SK-N-SH treated with all-trans-retinoic acid at 6 μM for 48 hours (cell line): ENCODE data around the gene TICRR.

Experiments
- ATAC-seq: fragments of 200-7000 bp; cut with Tn5 transposase; 3 replicates; pipeline ENCODE4 v1.9.1; 2020; ENCODE audit warnings: mild to moderate bottlenecking, moderate library complexity
- CREB5 ChIP-seq: fragments of 250-450 bp; sonication (Bioruptor Pico); IDR thresholded peaks from 2 replicates; pipeline ENCODE4 v1.5.1; 2020; ENCODE audit warnings: low read depth, mild to moderate bottlenecking, moderate library complexity
- CSDC2 ChIP-seq: fragments of 250-450 bp; sonication (Bioruptor Pico); IDR thresholded peaks from 2 replicates; pipeline ENCODE4 v1.5.0; 2020; ENCODE audit warnings: mild to moderate bottlenecking, moderate library complexity
- ESRRG ChIP-seq: fragments of 250-450 bp; sonication (Bioruptor Pico); IDR thresholded peaks from 2 replicates; pipeline ENCODE4 v1.6.1; 2021; ENCODE audit warnings: mild to moderate bottlenecking
- ISL1 ChIP-seq: fragments of 250-450 bp; sonication (Bioruptor Pico); IDR thresholded peaks from 2 replicates; pipeline ENCODE4 v2.1.2; 2022; ENCODE audit warnings: mild to moderate bottlenecking, moderate library complexity
- OSR1 ChIP-seq: fragments of 250-450 bp; sonication (Bioruptor Pico); IDR thresholded peaks from 2 replicates; pipeline ENCODE4 v1.8.0; 2022; ENCODE audit warnings: moderate library complexity, mild to moderate bottlenecking, inconsistent platforms
- PPARA ChIP-seq: fragments of 250-450 bp; sonication (Bioruptor Pico); IDR thresholded peaks from 2 replicates; pipeline ENCODE4 v1.5.0; 2020; ENCODE audit warnings: mild to moderate bottlenecking, borderline replicate concordance
- RARB ChIP-seq: fragments of 250-450 bp; sonication (Bioruptor Pico); IDR thresholded peaks from 2 replicates; pipeline ENCODE4 v1.8.0; 2021; ENCODE audit warnings: mild to moderate bottlenecking, moderate library complexity
- SNAI2 ChIP-seq: fragments of 250-450 bp; sonication (Bioruptor Pico); IDR thresholded peaks from 2 replicates; pipeline ENCODE4 v1.5.0; 2020; ENCODE audit warnings: mild to moderate bottlenecking, moderate library complexity
- TCF4 ChIP-seq: fragments of 250-450 bp; sonication (Bioruptor Pico); IDR thresholded peaks from 2 replicates; pipeline ENCODE4 v1.8.0; 2021; ENCODE audit warnings: mild to moderate bottlenecking, moderate library complexity, borderline replicate concordance
- TOX ChIP-seq: fragments of 250-450 bp; sonication (Bioruptor Pico); IDR thresholded peaks from 2 replicates; pipeline ENCODE4 v1.8.0; 2021; ENCODE audit warnings: mild to moderate bottlenecking, moderate library complexity, borderline replicate concordance
- ZC3H10 ChIP-seq: fragments of 250-450 bp; sonication (Bioruptor Pico); IDR thresholded peaks from 2 replicates; pipeline ENCODE4 v1.5.1; 2021; ENCODE audit warnings: mild to moderate bottlenecking, moderate library complexity
- ZFP3 ChIP-seq: fragments of 250-450 bp; sonication (Bioruptor Pico); IDR thresholded peaks from 2 replicates; pipeline ENCODE4 v1.5.0; 2020; ENCODE audit warnings: mild to moderate bottlenecking, moderate library complexity
- ZFP30 ChIP-seq: fragments of 450-650 bp; formaldehyde crosslinking; IDR thresholded peaks from 2 replicates; pipeline ENCODE4 v1.5.0; 2022; ENCODE audit warnings: mild to moderate bottlenecking, moderate library complexity
- ZNF565 ChIP-seq: fragments of 450-650 bp; formaldehyde crosslinking; conservative IDR thresholded peaks from 2 replicates; pipeline ENCODE4 v1.5.0; 2020; ENCODE audit warnings: low read depth, mild to moderate bottlenecking, moderate library complexity
- ZNF70 ChIP-seq: fragments of 450-650 bp; formaldehyde crosslinking; IDR thresholded peaks from 2 replicates; pipeline ENCODE4 v1.5.0; 2020; ENCODE audit warnings: mild to moderate bottlenecking, moderate library complexity
- ZNF8 ChIP-seq: fragments of 450-650 bp; formaldehyde crosslinking; IDR thresholded peaks from 2 replicates; pipeline ENCODE4 v1.5.0; 2020; ENCODE audit warnings: mild to moderate bottlenecking, moderate library complexity
- TF ChIP-seq, protein P1 (sequence below): fragments of 250-450 bp; sonication (Bioruptor Pico); IDR thresholded peaks from 2 replicates; pipeline ENCODE4 v1.5.1; 2021; ENCODE audit warnings: mild to moderate bottlenecking, moderate library complexity
- TF ChIP-seq, protein P2 (sequence below): fragments of 250-450 bp; sonication (Bioruptor Pico); IDR thresholded peaks from 2 replicates; pipeline ENCODE4 v1.5.0; 2020; ENCODE audit warnings: mild to moderate bottlenecking, moderate library complexity
- TF ChIP-seq, protein P3 (sequence below): fragments of 250-450 bp; sonication (Bioruptor Pico); IDR thresholded peaks from 2 replicates; pipeline ENCODE4 v1.8.0; 2021; ENCODE audit warnings: low read depth, mild to moderate bottlenecking, moderate library complexity, borderline replicate concordance

TICRR gene

DNA sequence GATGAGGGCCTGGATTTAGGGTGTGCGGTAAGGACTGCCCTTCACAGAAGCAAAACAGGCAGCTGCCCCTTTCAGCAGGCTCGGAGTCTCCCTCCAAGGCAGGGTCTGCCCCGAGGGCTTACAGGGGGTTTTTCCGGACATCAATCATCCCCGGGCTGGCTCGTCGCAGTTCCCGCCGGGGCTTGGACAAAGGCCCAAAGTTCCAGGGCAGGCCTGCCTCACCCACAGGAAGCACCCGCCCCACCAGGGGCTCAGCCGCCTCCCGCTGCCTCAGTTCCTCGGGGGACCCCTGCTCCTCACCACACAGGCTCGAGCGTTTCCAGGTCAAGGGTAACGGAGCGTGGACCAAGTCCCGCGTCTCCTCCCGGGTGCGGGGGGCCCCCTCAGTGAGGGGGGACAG is 53.0 kb downstream of the TICRR start:
- no peak for ATAC-seq
- TF ChIP-seq, protein P1, sequence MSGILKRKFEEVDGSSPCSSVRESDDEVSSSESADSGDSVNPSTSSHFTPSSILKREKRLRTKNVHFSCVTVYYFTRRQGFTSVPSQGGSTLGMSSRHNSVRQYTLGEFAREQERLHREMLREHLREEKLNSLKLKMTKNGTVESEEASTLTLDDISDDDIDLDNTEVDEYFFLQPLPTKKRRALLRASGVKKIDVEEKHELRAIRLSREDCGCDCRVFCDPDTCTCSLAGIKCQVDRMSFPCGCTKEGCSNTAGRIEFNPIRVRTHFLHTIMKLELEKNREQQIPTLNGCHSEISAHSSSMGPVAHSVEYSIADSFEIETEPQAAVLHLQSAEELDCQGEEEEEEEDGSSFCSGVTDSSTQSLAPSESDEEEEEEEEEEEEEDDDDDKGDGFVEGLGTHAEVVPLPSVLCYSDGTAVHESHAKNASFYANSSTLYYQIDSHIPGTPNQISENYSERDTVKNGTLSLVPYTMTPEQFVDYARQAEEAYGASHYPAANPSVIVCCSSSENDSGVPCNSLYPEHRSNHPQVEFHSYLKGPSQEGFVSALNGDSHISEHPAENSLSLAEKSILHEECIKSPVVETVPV (CRISPR knock-in tag): no peak
- TF ChIP-seq OSR1 (CRISPR knock-in tag): no peak
- TF ChIP-seq ZNF8 (CRISPR knock-in tag): no peak
- no peak for TF ChIP-seq CSDC2 (CRISPR knock-in tag)
- no peak for TF ChIP-seq PPARA (CRISPR knock-in tag)
- no peak for TF ChIP-seq ZFP3 (CRISPR knock-in tag)
- TF ChIP-seq, protein P2, sequence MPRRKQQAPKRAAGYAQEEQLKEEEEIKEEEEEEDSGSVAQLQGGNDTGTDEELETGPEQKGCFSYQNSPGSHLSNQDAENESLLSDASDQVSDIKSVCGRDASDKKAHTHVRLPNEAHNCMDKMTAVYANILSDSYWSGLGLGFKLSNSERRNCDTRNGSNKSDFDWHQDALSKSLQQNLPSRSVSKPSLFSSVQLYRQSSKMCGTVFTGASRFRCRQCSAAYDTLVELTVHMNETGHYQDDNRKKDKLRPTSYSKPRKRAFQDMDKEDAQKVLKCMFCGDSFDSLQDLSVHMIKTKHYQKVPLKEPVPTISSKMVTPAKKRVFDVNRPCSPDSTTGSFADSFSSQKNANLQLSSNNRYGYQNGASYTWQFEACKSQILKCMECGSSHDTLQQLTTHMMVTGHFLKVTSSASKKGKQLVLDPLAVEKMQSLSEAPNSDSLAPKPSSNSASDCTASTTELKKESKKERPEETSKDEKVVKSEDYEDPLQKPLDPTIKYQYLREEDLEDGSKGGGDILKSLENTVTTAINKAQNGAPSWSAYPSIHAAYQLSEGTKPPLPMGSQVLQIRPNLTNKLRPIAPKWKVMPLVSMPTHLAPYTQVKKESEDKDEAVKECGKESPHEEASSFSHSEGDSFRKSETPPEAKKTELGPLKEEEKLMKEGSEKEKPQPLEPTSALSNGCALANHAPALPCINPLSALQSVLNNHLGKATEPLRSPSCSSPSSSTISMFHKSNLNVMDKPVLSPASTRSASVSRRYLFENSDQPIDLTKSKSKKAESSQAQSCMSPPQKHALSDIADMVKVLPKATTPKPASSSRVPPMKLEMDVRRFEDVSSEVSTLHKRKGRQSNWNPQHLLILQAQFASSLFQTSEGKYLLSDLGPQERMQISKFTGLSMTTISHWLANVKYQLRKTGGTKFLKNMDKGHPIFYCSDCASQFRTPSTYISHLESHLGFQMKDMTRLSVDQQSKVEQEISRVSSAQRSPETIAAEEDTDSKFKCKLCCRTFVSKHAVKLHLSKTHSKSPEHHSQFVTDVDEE (CRISPR knock-in tag): no peak
- no peak for TF ChIP-seq ZNF565 (CRISPR knock-in tag)
- TF ChIP-seq CREB5 (CRISPR knock-in tag): no peak
- no peak for TF ChIP-seq ZNF70
- no peak for TF ChIP-seq TOX (CRISPR knock-in tag)
- TF ChIP-seq TCF4 (CRISPR knock-in tag): no peak
- no peak for TF ChIP-seq SNAI2 (CRISPR knock-in tag)
- TF ChIP-seq ISL1 (CRISPR knock-in tag): no peak
- TF ChIP-seq, all 23 proteins: peak for 0

- TF ChIP-seq, protein P1 (CRISPR knock-in tag): no peak
- TF ChIP-seq ZC3H10 (CRISPR knock-in tag) (no peak), ZFP3 (CRISPR knock-in tag) (no peak), CSDC2 (CRISPR knock-in tag) (no peak), ZNF8 (CRISPR knock-in tag) (no peak), ESRRG (CRISPR knock-in tag) (no peak), ZNF565 (CRISPR knock-in tag) (no peak), RARB (CRISPR knock-in tag) (no peak), ZFP30 (CRISPR knock-in tag) (no peak), ZNF70 (no peak), TOX (CRISPR knock-in tag) (no peak), CREB5 (CRISPR knock-in tag) (no peak), TCF4 (CRISPR knock-in tag) (no peak)
- TF ChIP-seq, protein P3, sequence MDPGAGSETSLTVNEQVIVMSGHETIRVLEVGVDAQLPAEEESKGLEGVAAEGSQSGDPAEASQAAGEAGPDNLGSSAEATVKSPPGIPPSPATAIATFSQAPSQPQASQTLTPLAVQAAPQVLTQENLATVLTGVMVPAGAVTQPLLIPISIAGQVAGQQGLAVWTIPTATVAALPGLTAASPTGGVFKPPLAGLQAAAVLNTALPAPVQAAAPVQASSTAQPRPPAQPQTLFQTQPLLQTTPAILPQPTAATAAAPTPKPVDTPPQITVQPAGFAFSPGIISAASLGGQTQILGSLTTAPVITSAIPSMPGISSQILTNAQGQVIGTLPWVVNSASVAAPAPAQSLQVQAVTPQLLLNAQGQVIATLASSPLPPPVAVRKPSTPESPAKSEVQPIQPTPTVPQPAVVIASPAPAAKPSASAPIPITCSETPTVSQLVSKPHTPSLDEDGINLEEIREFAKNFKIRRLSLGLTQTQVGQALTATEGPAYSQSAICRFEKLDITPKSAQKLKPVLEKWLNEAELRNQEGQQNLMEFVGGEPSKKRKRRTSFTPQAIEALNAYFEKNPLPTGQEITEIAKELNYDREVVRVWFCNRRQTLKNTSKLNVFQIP: no peak
- TF ChIP-seq, all 23 proteins: peak for 0
Measured at GRCh38 chr15:89628806-89629715, 53.8 kb downstream of the TICRR start.

More at GRCh38 chr15:89628806-89629715, 53.8 kb downstream of the TICRR start:
- ATAC-seq: no peak
